Measurements from ENCODE around the gene SERTAD1.

Gene SERTAD1

DNA sequence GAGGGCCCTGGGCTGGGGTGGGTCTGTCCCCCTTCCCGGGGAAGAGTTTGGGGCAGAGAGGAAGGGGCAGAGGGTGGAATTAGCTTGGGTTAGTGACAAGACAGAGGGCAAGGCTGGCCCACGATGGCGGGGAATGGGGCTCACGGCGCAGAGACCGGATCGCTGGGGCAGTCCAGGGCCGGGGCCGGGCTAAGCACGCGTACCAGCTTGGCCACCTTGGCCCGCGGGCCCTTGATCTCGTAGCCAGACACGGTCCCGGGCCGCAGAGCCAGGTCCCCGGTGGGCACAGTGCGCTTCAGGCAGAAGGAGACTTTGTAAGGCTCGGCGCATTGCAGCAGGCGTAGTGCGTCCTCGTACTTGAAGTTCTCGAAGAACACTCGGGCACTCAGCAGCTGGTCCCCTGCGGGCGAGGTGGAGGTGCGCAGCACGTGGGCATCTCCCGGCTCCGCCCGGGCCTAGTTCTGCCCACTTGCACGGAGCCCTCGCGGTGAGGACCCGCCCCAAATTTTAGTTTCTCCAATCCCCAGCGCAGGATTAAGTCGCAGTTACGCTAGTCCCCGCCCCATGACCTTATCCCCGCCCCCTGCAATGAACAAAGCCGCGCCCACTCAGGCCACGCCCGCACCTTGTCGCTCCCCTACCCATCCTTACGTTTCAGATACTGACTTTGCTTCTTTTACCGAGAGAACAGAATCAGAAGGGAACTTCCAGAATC is 27.2 kb downstream of the SERTAD1 start:
- no peak for DNase-seq

DNA sequence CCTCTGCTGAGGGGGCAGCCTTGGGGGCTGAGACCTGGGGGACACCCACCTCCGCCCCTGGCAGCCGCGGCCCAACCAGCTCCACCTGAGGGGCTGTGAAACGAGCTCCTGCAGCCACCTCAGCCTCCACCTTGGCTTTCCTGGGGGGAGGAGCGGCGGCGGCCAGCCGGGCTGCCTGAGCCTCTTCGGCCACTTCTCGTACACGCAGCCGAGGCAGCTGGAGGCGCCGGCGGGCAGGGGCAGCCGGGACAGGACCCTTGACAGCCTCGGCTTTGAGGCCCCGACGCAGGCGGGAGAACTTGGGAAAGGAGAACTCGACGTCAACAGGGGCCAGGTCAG is 28.3 kb downstream of the SERTAD1 start:
- no peak for DNase-seq

DNA sequence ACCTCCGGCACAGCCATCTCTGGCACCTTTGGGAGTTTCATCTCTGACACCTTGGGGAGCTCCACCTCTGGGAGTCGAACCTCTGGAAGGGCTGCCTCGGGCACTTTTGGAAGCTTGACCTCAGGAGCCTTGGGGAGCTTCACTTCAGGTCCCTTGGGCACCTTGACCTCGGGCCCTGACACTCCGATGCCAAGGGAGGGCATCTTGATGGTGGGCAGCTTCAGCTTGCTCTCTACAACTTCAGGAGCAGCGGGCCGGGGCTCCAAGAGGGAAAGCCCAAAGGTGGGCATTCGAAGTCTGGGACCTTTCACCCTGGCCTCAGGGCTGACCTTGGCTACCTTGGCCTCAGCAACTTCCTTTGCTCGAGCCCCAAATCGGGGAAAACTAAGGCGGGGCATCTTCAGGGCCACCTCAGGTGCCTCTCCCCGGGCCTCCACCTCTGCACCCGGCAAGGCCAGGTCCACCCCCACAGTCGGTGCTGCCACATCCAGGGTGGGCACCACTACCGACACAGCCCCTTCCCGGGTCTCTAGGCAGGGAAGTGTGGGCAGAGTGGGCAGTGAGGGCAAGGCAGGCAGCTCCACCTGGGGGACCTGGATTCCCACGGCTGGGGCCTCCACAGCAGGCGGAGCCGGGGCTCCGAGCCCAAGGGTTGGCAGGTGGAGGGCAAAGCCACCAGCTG is 28.8 kb downstream of the SERTAD1 start:
- DNase-seq = no peak

DNA sequence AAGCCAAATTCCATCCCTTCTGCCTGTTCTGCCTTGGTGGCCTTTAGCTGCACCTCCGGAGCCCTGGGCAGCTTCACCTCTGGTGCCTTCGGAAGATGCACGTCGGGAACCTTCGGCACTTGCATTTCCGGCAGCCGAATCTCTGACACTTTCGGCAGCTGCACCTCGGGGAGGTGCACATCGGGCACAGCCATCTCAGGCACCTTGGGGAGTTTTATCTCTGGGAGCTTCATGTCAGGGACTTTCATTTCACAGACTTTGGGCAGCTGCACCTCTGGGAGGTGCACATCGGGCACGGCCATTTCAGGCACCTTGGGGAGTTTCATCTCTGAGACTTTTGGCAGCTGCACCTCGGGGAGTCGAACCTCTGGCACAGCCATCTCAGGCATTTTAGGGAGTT is 29.8 kb downstream of the SERTAD1 start:
- DNase-seq = no peak

DNA sequence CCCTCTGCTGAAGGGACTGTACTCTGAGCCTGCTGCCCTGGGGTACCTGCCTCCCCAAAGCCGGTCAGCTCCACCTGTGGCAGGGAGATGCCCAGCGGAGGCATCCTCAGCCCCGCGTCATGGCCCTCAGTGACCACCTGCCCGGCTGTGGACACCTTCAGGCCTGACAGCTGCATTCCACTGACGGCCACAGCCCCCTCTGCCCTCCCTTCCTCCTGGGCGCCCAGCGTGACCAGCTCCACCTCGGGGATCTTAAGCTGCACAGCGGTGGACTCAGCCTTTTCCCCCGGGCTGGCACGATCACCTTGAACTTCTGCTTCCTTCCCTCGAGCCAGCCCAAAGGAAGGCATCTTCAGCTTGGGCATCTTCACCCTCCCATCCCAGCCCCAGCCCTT is 31.0 kb downstream of the SERTAD1 start:
- DNase-seq = no peak

DNA sequence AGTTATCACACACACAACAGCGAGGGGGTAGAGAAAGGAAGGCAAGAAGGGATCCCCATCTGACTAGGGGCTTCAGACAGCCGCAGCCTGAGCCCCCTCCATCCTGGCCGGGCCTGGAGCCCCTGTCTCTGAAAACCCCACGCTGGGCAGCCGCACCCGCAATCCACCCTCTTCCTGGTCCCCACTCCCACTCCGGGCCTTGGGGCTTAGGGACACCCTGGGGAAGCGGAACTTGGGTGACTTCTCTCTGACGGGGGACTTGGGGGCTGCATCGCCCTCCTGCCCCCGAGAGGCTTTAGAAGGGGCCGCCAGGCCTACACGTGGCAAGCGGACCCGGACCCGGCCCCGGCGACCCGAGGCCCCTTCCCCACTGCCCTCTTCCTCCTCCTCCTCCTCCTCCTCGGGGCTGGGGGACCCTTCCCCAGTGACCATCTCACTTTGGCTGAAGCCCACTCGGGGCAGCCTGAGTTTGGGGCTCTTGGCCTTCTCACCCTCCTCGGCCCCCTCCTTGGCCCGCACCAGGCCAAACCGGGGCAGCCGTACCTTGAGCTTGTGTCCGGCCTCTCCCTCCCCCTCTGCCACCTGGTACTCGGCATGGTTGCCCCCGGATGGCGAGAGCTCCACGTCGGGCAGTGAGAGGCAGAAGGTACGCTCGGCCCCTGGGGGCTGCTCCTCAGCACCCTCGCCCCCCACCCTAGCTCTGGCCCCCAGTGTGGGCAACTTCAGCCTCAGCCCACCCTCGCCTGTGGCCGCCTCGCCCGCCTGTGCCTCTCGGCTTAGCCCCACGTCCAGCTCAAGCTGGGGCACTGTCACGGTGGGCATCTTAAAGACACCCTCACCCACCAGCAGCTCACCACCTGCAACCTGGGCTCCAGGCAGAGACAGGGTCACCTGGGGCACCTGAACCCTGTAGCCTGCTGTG is 31.6 kb downstream of the SERTAD1 start:
- no peak for DNase-seq

DNA sequence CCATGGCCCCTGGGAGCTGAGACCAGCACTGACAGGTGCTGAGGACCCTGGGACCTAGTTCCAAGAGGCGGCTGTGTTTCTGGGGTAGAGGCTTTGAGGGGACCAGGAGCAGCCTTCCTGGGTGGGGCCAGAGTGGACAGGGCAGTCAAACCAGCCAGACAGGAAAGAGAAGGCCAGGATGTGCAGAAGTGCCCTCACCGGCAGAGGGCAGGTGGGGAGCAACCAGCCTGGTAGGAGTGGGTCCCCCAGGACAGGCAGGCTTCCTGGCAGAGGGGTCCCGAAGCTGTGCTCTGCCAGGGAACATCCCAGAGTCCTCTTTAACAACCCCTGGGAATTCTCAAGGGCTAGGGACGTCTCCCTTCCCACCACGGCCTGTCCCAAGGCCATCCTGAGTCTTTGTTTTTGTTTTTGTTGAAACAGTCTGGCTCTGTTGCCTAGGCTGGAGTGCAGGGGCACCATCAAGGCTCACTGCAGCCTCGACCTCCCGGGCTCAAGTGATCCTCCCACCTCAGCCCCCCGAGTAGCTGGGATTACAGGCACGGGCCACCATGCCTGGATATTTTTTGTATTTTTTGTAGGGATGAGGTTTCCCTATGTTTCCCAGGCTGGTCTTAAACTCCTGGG is 32.8 kb downstream of the SERTAD1 start:
- DNase-seq = no peak

DNA sequence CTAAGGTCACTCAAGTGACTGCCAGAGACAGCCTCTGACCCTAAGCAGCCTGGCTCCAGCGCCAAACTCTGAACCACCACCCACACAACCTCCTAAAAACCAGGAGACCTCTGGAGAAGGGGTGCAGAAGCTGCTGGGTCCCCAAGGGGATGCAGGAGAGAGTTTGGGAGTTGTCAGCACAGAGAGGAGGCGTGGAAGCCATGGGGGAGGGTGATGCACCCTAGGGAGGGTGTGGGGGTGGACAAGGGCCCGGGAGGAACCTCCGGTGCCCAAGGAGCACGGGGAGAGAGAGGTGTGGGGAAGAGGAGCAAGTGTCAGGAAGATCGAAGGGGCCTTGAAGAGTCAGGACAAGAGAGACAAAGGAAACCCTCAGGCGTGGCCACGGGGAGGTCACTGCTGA is 33.7 kb downstream of the SERTAD1 start:
- no peak for DNase-seq

DNA sequence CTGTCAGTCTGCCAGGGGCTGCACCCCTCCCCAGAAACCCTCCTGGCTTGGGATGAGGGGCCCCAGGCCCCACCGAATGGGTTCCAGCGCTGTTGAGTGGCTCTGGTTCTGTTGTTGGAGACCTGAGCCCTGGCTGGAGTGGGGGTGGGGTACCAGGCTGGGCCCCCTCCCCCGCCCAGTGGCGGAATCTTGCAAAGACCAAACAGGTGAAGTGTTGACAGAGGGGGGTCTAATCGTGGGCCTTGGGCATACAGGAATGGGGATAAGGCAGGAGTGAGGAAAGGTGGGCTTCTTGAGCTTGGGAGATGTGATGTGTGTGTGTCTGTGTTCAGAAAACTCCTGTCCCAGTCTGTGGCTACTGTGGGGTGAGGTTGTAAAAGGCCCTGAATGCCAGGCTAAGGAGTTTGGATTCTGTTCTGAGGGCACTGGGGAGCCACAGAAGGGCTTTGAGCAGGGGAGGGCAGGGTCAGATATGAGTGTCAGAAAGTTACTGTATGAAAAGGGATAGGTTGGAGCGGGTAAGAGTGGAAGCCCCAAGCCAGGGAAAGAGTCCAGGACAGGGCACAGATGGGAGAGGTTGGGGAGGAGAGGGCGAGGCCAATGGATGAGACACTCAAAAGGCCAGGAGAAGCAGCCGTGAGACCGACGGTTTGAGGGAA is 35.6 kb downstream of the SERTAD1 start, which contains the start of gene HIPK4:
HIPK4 (minus strand) TSS at position 98 of the 659 bp plus-strand sequence. CDS start 279 bp downstream, outside the sequence.
- no peak for DNase-seq

DNA sequence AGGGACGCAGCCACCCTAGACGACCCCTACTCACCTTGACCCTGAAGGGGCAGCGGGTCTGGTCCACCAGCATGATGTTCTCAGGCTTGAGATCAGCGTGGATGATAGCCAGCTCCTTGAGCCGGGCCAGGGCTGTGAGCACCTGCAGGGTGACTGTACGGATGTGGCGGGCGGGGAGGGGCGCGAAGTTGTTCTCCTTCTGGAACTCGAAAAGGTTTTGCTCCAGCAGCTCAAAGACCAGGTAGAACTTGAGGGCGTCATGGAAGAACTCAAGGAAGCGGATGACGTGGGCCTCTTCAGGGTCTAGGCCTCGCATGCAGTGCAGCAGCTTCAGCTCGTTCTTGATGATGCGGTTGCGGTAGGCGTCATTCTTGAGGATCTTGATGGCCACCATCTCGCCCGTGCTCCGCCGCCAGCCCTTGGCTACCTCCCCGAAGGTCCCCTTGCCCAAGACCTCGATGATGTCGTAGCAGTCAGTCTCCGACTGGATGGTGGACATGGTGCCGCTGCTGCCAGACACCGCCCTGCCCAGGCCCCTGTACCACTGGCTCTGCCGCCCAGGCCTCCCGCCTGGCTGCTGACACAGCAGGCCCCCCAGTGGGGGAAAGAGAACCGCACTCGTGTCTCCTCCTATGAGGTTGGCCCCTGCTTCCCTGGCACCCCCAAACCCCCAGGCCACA is 36.2 kb downstream of the SERTAD1 start:
- DNase-seq = no peak

DNA sequence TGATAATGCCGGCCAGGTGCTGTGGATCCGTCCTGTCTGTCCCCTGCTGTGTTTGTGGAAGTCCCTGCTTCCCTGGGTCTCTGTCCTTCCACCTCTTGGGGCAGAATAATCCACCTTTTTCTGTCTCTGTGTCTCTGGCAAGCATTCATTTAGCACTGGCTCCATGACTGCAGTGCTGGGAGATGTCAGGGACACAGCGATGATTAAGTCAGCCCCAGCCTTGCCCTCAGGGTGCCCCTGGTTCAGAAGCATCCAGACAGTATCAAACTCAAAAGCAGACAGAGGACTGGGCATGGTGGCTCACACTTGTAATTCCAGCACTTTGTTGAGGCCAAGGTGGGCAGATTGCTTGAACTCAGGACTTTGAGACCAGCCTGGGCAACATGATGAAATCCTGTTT is 37.3 kb downstream of the SERTAD1 start:
- DNase-seq = no peak

DNA sequence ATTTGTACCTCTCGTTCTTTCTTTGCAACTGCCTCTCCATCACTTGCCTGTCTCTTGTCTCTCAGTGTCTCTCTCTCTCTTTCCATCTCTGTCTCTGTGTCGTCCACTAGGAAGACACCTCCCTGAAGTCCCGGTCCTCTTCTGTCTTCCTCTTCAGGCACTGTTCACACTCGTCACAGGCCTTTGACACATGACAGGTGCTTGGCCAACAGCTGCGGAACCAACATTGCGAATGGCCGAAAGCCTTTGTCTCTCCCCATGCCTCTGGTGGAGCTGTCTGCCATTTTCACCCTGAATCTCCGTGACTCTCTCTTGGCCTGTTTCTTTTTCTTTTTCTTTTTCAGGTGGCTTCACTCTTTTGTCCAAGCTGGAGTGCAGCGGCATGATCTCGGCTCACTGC is 38.6 kb downstream of the SERTAD1 start:
- no peak for DNase-seq

DNA sequence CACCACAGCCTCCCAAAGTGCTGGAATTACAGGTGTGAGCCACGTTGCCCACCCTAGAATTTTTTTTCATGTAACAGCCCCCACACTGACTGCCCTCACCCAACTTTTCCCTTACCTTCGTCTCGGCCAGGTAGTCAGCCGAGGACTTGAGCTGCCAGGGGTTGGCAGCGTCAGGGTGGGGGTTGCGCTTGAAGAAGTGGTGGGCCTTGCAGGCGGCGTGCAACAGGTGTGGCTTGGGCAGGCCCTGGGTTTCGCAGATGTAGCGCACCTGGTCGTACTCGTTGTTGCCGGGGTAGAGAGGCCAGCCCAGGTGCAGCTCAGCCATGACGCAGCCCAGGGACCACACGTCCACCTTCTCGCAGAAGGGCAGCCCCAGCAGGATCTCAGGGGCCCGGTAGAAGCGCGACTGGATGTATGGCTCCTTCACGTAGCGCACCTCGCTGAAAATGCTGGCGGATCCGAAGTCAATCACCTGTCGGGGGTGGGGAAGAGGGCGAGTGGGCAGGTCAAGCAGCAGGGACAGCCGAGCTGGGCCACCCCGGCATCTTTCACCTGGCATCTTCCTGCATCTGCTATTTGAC is 42.0 kb downstream of the SERTAD1 start:
- no peak for DNase-seq

DNA sequence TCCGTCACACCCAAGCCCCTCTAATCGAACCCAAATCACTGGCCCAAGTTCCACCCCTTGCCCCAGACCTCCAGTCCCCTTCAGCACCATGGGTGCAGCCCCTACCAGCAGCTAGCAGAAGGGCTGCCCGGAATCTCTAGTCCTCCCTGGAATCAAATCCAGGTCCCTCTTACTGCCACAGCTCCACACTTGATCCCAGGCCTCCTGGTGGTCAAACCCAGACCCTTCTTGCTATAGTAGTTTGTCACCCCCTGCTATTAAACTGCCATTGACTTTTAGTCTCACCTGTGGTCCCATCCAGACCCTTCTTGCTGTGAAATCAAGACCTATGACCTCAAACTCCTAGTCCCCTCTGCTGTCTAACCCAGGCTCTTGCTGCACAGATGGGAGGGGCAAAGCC is 44.5 kb downstream of the SERTAD1 start:
- no peak for DNase-seq

DNA sequence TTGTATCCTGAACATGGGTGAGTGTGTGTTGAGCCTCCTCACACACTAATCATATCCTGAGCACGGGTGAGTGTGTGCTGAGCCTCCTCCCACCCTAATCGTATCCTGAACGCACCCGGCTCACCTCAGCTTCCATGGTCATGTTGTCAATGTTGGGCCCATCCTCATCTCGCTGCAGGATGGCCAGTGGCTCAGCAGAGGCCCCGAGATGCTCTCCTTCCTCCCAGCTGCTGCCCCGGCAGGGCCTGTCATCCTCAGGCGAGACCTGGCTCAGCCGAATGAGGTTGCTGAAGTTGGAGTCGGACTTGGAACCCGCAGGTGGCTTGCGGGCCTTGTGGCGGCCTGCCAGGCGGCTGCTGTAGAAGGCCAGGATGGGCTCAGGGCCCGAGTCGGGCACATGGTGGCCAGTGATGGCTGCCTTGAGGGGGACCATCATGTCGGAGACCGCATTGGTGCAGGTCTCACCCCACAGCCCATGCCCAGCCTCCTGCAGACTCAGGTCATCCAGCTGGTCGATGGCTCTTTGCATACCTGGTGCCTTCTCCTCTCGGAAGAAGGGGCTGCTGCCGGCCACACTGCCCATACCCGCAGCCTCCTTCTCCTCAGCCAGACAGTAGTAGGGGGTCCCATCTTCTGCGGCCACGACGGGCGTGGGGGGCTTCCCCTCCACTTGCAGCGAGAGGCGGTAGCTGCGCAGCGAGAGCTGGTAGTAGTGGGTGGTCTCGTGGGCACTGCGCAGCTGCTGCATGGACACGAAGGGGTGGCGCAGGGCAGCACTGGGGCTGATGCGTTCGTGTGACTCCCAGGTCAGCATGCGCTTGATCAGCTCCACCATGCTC is 45.4 kb downstream of the SERTAD1 start:
- DNase-seq = no peak

DNA sequence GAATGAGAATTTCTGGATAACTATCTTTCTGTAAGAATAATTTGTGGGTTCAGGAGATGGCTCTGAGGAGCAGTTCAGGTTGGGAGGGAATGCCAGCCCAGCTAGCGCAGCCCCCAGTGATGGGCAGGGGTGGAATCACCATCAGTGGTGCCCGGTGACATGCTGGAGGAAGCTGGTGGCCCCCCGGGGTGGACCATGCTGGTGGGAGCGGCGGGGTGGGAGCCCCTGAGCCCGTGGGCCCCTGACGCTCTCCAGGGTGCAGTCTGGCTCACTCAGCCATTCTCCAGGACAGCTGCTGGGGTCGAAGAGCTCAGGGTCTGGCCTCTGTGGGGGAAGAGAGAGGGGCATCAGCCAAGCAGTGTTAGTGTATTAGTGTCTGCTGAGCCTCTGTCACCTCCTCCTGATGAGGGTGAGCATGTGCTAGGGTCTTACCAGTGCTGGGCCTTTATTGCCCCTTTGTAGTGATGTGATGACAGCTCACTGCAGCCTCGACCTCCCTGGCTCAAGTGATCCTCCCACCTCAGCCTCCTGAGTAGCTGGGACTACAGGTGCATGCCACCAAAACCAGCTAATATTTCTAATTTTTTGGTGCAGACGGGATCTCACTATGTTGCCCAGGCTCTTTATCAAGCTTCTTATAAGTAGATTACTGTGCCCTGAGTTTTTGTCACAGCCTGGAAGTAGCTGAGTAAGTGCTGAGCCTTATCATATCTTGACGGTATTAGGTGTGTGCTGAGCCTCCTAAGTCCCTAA is 46.2 kb downstream of the SERTAD1 start:
- no peak for DNase-seq

DNA sequence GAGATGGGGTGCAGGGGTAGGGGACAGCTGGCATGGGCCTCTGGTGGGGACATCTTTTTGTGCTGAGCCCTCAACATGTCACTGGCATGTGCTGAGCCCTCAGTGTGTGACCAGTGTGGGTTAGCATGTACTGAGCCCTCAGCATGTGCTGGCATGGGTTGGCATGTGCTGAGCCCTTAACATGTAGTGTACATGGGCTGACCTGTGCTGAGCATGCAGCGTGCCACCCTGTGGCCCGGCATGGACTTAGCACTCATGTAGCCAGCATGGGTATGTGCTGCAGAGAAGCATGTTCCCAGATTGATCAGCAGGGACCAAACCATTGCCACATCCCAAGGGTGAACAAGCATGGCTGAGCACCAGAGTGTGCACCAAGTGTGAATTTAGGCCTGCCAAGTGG is 47.3 kb downstream of the SERTAD1 start:
- no peak for DNase-seq

DNA sequence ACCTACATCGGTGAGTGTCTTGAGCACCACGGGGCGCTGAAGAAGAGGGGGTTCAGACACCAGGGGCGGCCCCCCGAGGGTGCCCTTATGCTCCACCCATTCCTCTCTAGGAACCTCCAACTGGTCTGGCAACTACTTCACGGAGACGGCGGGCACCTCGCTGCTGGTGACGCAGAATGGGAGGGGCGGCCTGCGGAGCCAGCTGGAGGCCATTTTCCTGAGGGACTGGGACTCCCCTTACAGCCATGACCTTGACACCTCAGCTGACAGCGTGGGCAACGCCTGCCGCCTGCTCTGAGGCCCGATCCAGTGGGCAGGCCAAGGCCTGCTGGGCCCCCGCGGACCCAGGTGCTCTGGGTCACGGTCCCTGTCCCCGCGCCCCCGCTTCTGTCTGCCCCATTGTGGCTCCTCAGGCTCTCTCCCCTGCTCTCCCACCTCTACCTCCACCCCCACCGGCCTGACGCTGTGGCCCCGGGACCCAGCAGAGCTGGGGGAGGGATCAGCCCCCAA is 47.9 kb downstream of the SERTAD1 start:
- no peak for DNase-seq

DNA sequence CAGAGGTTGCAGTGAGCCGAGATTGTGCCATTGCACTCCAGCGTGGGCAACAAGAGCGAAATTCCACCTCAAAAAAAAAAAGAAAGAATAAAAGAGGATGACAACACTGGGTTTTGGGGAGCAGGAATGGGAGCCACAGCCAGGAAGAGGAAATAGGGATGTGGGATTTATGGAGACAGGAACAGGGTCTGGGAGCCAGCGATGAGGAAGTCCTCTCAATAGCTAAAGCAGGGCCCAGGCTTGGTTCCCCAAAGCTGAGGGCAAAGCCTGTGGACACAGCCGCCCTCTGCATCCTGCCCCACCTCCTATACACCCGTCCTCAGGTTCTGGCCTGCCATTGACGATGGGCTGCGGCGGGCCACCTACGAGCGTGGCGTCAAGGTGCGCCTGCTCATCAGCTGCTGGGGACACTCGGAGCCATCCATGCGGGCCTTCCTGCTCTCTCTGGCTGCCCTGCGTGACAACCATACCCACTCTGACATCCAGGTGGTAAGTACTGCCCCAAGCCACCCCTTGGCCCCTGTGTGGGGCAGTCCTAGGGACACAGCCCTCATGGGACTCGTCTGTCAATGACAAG is 49.4 kb downstream of the SERTAD1 start:
- DNase-seq = no peak

Data from GOT3 (cell line).